Tibial nerve (tissue), 4 donors: ENCODE results near the gene PPA2.

ENCODE experiments used
- EP300 ChIP-seq, 2 donors: sonication (generic); formaldehyde crosslinking; IDR thresholded peaks; one replicate each; pipeline ENCODE4 v1.6.1; 2017; ENCODE audit warnings: antibody characterized with exemption in 2 of 2, mild to moderate bottlenecking in 1 of 2
- POLR2A ChIP-seq, 2 donors: fragments of 450-650 bp; IDR thresholded peaks; one replicate each; pipeline ENCODE4 v1.6.1; 2017; ENCODE audit warnings: antibody characterized with exemption in 2 of 2, mild to moderate bottlenecking in 2 of 2, moderate library complexity in 2 of 2
- TF ChIP-seq, protein P1 (sequence below), 5 experiments: fragments of 200-600 bp in 3 of 5; fragments of 450-650 bp in 2 of 5; sonication (generic) in 3 of 5; IDR thresholded peaks; one replicate each; pipeline ENCODE4 v1.5.1; 2016 to 2019; ENCODE audit warnings: antibody characterized with exemption in 5 of 5, mild to moderate bottlenecking in 3 of 5, moderate library complexity in 2 of 5

DNA sequence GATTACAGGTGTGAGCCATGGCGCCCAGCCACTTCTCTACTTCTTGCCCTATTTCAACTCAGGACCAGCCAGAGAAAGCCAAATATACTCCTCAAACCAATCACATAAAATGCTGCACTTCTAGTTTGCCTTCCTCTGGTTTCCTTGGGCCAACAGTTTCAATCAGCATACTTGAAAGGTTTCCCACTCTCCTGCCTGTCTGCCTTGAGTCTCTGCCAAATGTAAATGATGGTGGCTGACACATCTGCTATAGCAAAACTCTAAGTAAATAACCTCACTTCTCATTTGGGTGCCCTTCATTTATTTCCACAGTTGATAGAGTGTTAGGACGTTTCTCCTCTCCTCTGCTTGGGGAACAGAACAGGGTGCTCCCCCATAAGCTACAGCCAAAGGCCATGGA lies 36.4 kb upstream of the PPA2 start:
- TF ChIP-seq, protein P1, sequence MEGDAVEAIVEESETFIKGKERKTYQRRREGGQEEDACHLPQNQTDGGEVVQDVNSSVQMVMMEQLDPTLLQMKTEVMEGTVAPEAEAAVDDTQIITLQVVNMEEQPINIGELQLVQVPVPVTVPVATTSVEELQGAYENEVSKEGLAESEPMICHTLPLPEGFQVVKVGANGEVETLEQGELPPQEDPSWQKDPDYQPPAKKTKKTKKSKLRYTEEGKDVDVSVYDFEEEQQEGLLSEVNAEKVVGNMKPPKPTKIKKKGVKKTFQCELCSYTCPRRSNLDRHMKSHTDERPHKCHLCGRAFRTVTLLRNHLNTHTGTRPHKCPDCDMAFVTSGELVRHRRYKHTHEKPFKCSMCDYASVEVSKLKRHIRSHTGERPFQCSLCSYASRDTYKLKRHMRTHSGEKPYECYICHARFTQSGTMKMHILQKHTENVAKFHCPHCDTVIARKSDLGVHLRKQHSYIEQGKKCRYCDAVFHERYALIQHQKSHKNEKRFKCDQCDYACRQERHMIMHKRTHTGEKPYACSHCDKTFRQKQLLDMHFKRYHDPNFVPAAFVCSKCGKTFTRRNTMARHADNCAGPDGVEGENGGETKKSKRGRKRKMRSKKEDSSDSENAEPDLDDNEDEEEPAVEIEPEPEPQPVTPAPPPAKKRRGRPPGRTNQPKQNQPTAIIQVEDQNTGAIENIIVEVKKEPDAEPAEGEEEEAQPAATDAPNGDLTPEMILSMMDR (IDR thresholded peaks at IDR 0.05) = no peak
- TF ChIP-seq POLR2A (IDR thresholded peaks at IDR 0.05) (no peak), EP300 (IDR thresholded peaks at IDR 0.05) (no peak)
